HCT116 (cell line): ENCODE measurements around the gene RCAN2. TPM values are rescaled to one million over a fixed set of nuclear protein-coding genes. Genes with fewer than 3 reads are reported as not detected.

ENCODE experiments used
- ATAC-seq: fragments of 200-7000 bp; cut with Tn5 transposase; 2 replicates; pipeline ENCODE4 v1.9.1; 2020; ENCODE audit warnings: mild to moderate bottlenecking, moderate library complexity
- BruUV-seq: library from RNA; stranded (reverse); fragments of 400-500 nt; replicated peaks from 2 replicates; lab custom pipeline; 2021; lab: Mats Ljungman, UMichigan
- CTCF ChIA-PET: fragments of 300-600 bp; sonication (Branson Sonifier 250); formaldehyde crosslinking; loops from one replicate; lab custom pipeline; 2021; ENCODE audit warnings: antibody characterized with exemption; lab: Charles Lee
- POLR2A ChIA-PET: fragments of 300-600, 350-600 bp; sonication (Branson Sonifier 250); formaldehyde crosslinking; loops from one replicate; lab custom pipeline; 2021; ENCODE audit warnings: antibody characterized with exemption; lab: Charles Lee
- RAD21 ChIA-PET, 2 experiments: fragments of 300-600 bp; sonication (Branson Sonifier 250); formaldehyde crosslinking; loops; one replicate each; lab custom pipeline; 2023; ENCODE audit warnings: low total read pairs in 2 of 2; ENCODE audit not compliant: uncharacterized antibody in 2 of 2, unreplicated experiment in 2 of 2, low non-redundant PET in 1 of 2; lab: Charles Lee
- DNase-seq: peaks from one replicate; pipeline ENCODE4 v3.0.0-alpha.2; 2010; ENCODE audit warnings: low read depth, low spot score
- H2AFZ ChIP-seq: fragments of 200-600 bp; shearing (Covaris generic), sonication (generic); 2 replicates; pipeline ENCODE4 v1.6.1; 2017; ENCODE audit warnings: low read depth, mixed run types, mixed read lengths, antibody characterized with exemption, low read length; ENCODE audit not compliant: poor library complexity, severe bottlenecking
- H3K27ac ChIP-seq: 2 replicates; pipeline ENCODE4 v1.5.1; 2012; ENCODE audit warnings: low read depth, low read length
- H3K27me3 ChIP-seq: fragments of 200-600 bp; sonication (generic); 2 replicates; pipeline ENCODE4 v1.6.1; 2016; ENCODE audit warnings: mixed run types, low read length, mixed read lengths; ENCODE audit not compliant: insufficient read depth
- H3K36me3 ChIP-seq, 2 experiments: fragments of 200-500 bp in 1 of 2; fragments of 200-600 bp in 1 of 2; sonication (Bioruptor generic) in 1 of 2; sonication (generic) in 1 of 2; 2 replicates each; pipeline versions ENCODE4 v1.5.1 to v1.6.1; 2014 to 2016; ENCODE audit warnings: low read length in 2 of 2, inconsistent platforms in 1 of 2, mixed read lengths in 1 of 2, mixed run types in 1 of 2; ENCODE audit not compliant: insufficient read depth in 2 of 2, control insufficient read depth in 1 of 2
- H3K4me1 ChIP-seq, 2 experiments: fragments of 200-600 bp in 1 of 2; sonication (generic) in 1 of 2; 2 replicates each; pipeline versions ENCODE4 v1.5.1 to v1.6.1; 2012 to 2017; ENCODE audit warnings: low read length in 2 of 2, inconsistent platforms in 1 of 2, mild to moderate bottlenecking in 1 of 2, mixed read lengths in 1 of 2, mixed run types in 1 of 2, moderate library complexity in 1 of 2; ENCODE audit not compliant: insufficient read depth in 2 of 2, control insufficient read depth in 1 of 2
- H3K4me2 ChIP-seq: fragments of 200-600 bp; sonication (generic); 2 replicates; pipeline ENCODE4 v1.6.1; 2017; ENCODE audit warnings: mixed run types, low read length, mixed read lengths
- H3K4me3 ChIP-seq, 2 experiments: fragments of 200-600 bp in 1 of 2; sonication (generic) in 1 of 2; replicated peaks in 1 of 2; 2 replicates each; pipeline ENCODE4 v1.5.1; 2011 to 2016; ENCODE audit warnings: low read length in 2 of 2, control low read depth in 1 of 2, low read depth in 1 of 2, mild to moderate bottlenecking in 1 of 2, mixed read lengths in 1 of 2, mixed run types in 1 of 2
- H3K79me2 ChIP-seq: fragments of 200-600 bp; sonication (generic); 2 replicates; pipeline ENCODE4 v1.6.1; 2017; ENCODE audit warnings: mild to moderate bottlenecking, mixed run types, low read length, moderate library complexity, mixed read lengths; ENCODE audit not compliant: insufficient read depth
- H3K9ac ChIP-seq: fragments of 200-600 bp; sonication (generic); 2 replicates; pipeline ENCODE4 v1.6.1; 2016; ENCODE audit warnings: low read length, mixed read lengths
- H3K9me2 ChIP-seq: fragments of 200-600 bp; sonication (generic), shearing (Covaris generic); 2 replicates; pipeline ENCODE4 v1.6.1; 2017; ENCODE audit warnings: mixed run types, mild to moderate bottlenecking, moderate library complexity; ENCODE audit not compliant: insufficient read depth
- H3K9me3 ChIP-seq, 2 experiments: fragments of 200-500 bp in 1 of 2; fragments of 200-600 bp in 1 of 2; sonication (Bioruptor generic) in 1 of 2; sonication (generic) in 1 of 2; 2 replicates each; pipeline ENCODE4 v1.6.1; 2014 to 2017; ENCODE audit warnings: low read length in 2 of 2, mixed read lengths in 2 of 2, inconsistent platforms in 1 of 2, low read depth in 1 of 2, mild to moderate bottlenecking in 1 of 2, mixed run types in 1 of 2, moderate library complexity in 1 of 2; ENCODE audit not compliant: control insufficient read depth in 1 of 2, insufficient read depth in 1 of 2
- H4K20me1 ChIP-seq: fragments of 200-600 bp; sonication (generic), shearing (Covaris generic); 2 replicates; pipeline ENCODE4 v1.6.1; 2017; ENCODE audit warnings: mixed run types, mild to moderate bottlenecking, moderate library complexity; ENCODE audit not compliant: insufficient read depth
- CBX3 ChIP-seq: IDR thresholded peaks from 2 replicates; pipeline ENCODE4 v1.6.1; 2012; ENCODE audit warnings: low read depth
- CTCF ChIP-seq, 3 experiments: fragments of 200-600 bp in 1 of 3; sonication (generic) in 1 of 3; IDR thresholded peaks in 2 of 3; conservative IDR thresholded peaks in 1 of 3; 2 replicates each; pipeline ENCODE4 v1.5.1; 2012 to 2017; ENCODE audit warnings: low read depth in 2 of 3, low read length in 2 of 3, antibody characterized with exemption in 1 of 3, borderline replicate concordance in 1 of 3, control low read depth in 1 of 3, mild to moderate bottlenecking in 1 of 3, mixed read lengths in 1 of 3, mixed run types in 1 of 3, moderate library complexity in 1 of 3; ENCODE audit not compliant: insufficient read depth in 1 of 3
- ELF1 ChIP-seq: IDR thresholded peaks from 2 replicates; pipeline ENCODE4 v1.6.1; 2012; ENCODE audit warnings: low read depth, borderline replicate concordance
- FOSL1 ChIP-seq: IDR thresholded peaks from 2 replicates; pipeline ENCODE4 v1.6.1; 2012; ENCODE audit warnings: low read depth
- MAX ChIP-seq: IDR thresholded peaks from 2 replicates; pipeline ENCODE4 v1.6.1; 2012
- POLR2A ChIP-seq: IDR thresholded peaks from 2 replicates; pipeline ENCODE4 v1.7.0; 2011; ENCODE audit warnings: borderline replicate concordance; ENCODE audit not compliant: insufficient read depth, insufficient read length; ENCODE audit errors: extremely low read depth
- RAD21 ChIP-seq: IDR thresholded peaks from 2 replicates; pipeline ENCODE4 v1.6.1; 2012; ENCODE audit warnings: low read depth, mild to moderate bottlenecking
- SIN3A ChIP-seq: IDR thresholded peaks from 2 replicates; pipeline ENCODE4 v1.6.1; 2012; ENCODE audit warnings: low read depth
- SP1 ChIP-seq: IDR thresholded peaks from 2 replicates; pipeline ENCODE4 v1.6.1; 2012; ENCODE audit warnings: low read depth
- SRF ChIP-seq: IDR thresholded peaks from 2 replicates; pipeline ENCODE4 v1.6.1; 2012; ENCODE audit warnings: low read depth
- TCF7L2 ChIP-seq: IDR thresholded peaks from 2 replicates; pipeline ENCODE4 v1.7.0; 2011; ENCODE audit warnings: borderline replicate concordance, inconsistent platforms; ENCODE audit not compliant: insufficient read depth, insufficient read length; ENCODE audit errors: extremely low read depth
- YY1 ChIP-seq: IDR thresholded peaks from 2 replicates; pipeline ENCODE4 v1.6.1; 2011; ENCODE audit warnings: low read length, low read depth, moderate library complexity, mild to moderate bottlenecking; ENCODE audit not compliant: insufficient replicate concordance; ENCODE audit errors: extremely low read depth
- intact Hi-C: fragments of 100-400 bp; cut with micrococcal nuclease; formaldehyde crosslinking; loops from 2 replicates; pipeline ENCODE4 v1.10.0; 2022
- total RNA-seq: library from RNA; stranded (reverse); gene quantifications from one replicate; pipeline ENCODE4 v1.2.1, GENCODE V29; 2021; ENCODE audit not compliant: unreplicated experiment

Gene RCAN2
- total RNA-seq, 1 experiment from 2014 or later = 0.57 TPM

DNA sequence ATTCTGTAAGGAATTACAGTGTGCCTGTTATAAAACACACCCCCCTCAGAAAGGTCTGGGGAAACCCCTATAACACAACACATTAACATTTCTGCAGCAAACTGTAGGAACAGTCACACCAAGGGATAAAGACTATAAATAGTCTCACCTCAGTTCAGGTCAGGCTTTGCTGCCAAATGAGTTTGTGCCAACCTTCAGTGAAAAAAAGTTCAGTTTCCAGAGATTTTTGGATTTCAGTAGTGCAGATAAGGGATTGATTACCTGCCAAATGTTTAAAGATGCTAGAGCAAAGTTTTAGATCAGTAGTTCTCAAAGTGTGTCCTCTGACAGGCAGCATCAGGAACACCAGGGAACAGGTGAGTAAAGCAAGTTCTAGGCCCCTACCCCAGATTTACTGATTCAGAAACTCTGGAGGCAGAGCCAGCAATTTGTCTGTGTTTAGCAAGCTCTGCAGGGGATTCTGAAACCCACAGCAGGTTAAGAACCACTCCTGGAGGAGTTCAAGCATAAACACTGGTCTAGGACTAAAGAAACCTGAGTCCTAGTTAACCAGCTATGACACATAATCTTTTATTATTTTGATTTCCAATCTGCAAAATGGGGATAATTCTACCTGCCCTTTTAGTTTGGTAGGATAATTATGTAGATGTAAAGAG is 111.0 kb downstream of the RCAN2 start:
- Histone ChIP-seq H3K9me2 (no peaks in the 10 kb centered on the region), H4K20me1 (no peaks in the 10 kb centered on the region), H3K79me2 (no peaks in the 10 kb centered on the region), H3K36me3 (no peaks in the 10 kb centered on the region), H3K9me3 (no peaks in the 10 kb centered on the region), H2AFZ (no peak overlapping the region), H3K27ac (no peak overlapping the region), H3K9ac (no peak overlapping the region), H3K4me2 (no peak overlapping the region), H3K27me3 (no peaks in the 10 kb centered on the region), H3K4me1 (0 out of 4 replicates have a peak, but pooled peaks cover 0 to 3% of the 10 kb centered on the region in 2 experiments), H3K4me3 (no peak overlapping the region)
- ChIA-PET POLR2A (no interaction called here), RAD21 (no interaction called here), CTCF (no interaction called here)
- ATAC-seq (no peak), DNase-seq (no peak)
- no TSS peak for BruUV-seq
- TF ChIP-seq FOSL1 (no peak), ELF1 (no peak), SIN3A (no peak), SRF (no peak), CTCF (IDR thresholded peaks at IDR 0.05 in 2 of 3, conservative IDR thresholded peaks at IDR 0.05 in 1 of 3; ENCODE audit: borderline replicate concordance in 1 of 3, insufficient read depth in 1 of 3, low read depth in 2 of 3, low read length in 2 of 3) (no peak), MAX (no peak), TCF7L2 (no peak), RAD21 (no peak), SP1 (no peak), YY1 (no peak), POLR2A (no peak), CBX3 (no peak)
- intact Hi-C loops = no loop called here
